H1 (cell line): ENCODE measurements around the gene MXD3. TPM values are rescaled to one million over a fixed set of nuclear protein-coding genes. Genes with fewer than 3 reads are reported as not detected.

ENCODE experiments used
- BCL11A ChIP-seq, 2 experiments: IDR thresholded peaks; one replicate each; pipeline ENCODE4 v1.6.1; 2011; ENCODE audit warnings: low read depth in 2 of 2, low read length in 2 of 2, mild to moderate bottlenecking in 2 of 2
- BRCA1 ChIP-seq: IDR thresholded peaks from 2 replicates; pipeline ENCODE4 v1.6.1; 2012; ENCODE audit warnings: low read depth, low read length, improper control_type of control experiment
- CBX5 ChIP-seq: fragments of 300-800, 300-1000 bp; sonication (generic); IDR thresholded peaks from 2 replicates; pipeline ENCODE4 v1.7.1; 2016; ENCODE audit warnings: antibody characterized with exemption, low read length, low read depth
- CBX8 ChIP-seq: fragments of 300-800, 300-1000 bp; sonication (generic); IDR thresholded peaks from 2 replicates; pipeline ENCODE4 v1.7.1; 2016; ENCODE audit warnings: low read depth, low read length, borderline replicate concordance
- CHD1 ChIP-seq: IDR thresholded peaks from 2 replicates; pipeline ENCODE4 v1.6.1; 2012; ENCODE audit warnings: low read depth, low read length, improper control_type of control experiment
- CTBP2 ChIP-seq: IDR thresholded peaks from 2 replicates; pipeline ENCODE4 v1.7.0; 2011; ENCODE audit warnings: borderline replicate concordance, mild to moderate bottlenecking, moderate library complexity, mixed read lengths, low read length; ENCODE audit not compliant: insufficient read depth, insufficient read length
- EGR1 ChIP-seq: IDR thresholded peaks from 2 replicates; pipeline ENCODE4 v1.6.1; 2011; ENCODE audit warnings: low read depth, low read length, borderline replicate concordance
- EP300 ChIP-seq, 2 experiments: IDR thresholded peaks; 1 replicate in 1 of 2; 2 replicates in 1 of 2; pipeline ENCODE4 v1.6.1; 2011 to 2012; ENCODE audit warnings: low read depth in 2 of 2, low read length in 2 of 2, mild to moderate bottlenecking in 2 of 2, borderline replicate concordance in 1 of 2, inconsistent platforms in 1 of 2, moderate library complexity in 1 of 2
- HDAC2 ChIP-seq, 2 experiments: fragments of 300-600 bp in 1 of 2; sonication (generic) in 1 of 2; IDR thresholded peaks; 2 replicates each; pipeline ENCODE4 v1.6.1; 2011 to 2012; ENCODE audit warnings: low read depth in 2 of 2, low read length in 2 of 2, mild to moderate bottlenecking in 2 of 2, moderate library complexity in 2 of 2, borderline replicate concordance in 1 of 2, inconsistent platforms in 1 of 2
- HDAC6 ChIP-seq: IDR thresholded peaks from one replicate; pipeline ENCODE4 v1.7.1; 2012; ENCODE audit warnings: low read depth, mild to moderate bottlenecking, inconsistent platforms, low read length, moderate library complexity
- JUN ChIP-seq: IDR thresholded peaks from 2 replicates; pipeline ENCODE4 v1.6.1; 2011; ENCODE audit warnings: low read depth, mild to moderate bottlenecking, improper control_type of control experiment, low read length
- KDM1A ChIP-seq: fragments of 200-600, 300-600 bp; sonication (generic); IDR thresholded peaks from 2 replicates; pipeline ENCODE4 v1.7.1; 2016; ENCODE audit warnings: mild to moderate bottlenecking, low read length, borderline replicate concordance
- PHF8 ChIP-seq: fragments of 200-600 bp; sonication (generic); conservative IDR thresholded peaks from 2 replicates; pipeline ENCODE4 v1.7.1; 2012; ENCODE audit warnings: low read depth, mild to moderate bottlenecking, inconsistent platforms, low read length, moderate library complexity
- POLR2AphosphoS5 ChIP-seq: IDR thresholded peaks from 2 replicates; pipeline ENCODE4 v1.6.1; 2011; ENCODE audit warnings: low read depth, low read length
- RAD21 ChIP-seq, 2 experiments: IDR thresholded peaks in 1 of 2; conservative IDR thresholded peaks in 1 of 2; 2 replicates each; pipeline ENCODE4 v1.6.1; 2011; ENCODE audit warnings: low read depth in 2 of 2, low read length in 2 of 2, improper control_type of control experiment in 1 of 2, inconsistent platforms in 1 of 2, mild to moderate bottlenecking in 1 of 2, moderate library complexity in 1 of 2
- SAP30 ChIP-seq: fragments of 300-600 bp; sonication (generic); IDR thresholded peaks from 2 replicates; pipeline ENCODE4 v1.7.1; 2012; ENCODE audit warnings: low read length, moderate library complexity, mild to moderate bottlenecking, inconsistent platforms; ENCODE audit not compliant: insufficient read depth, insufficient replicate concordance
- SIX5 ChIP-seq: IDR thresholded peaks from 2 replicates; pipeline ENCODE4 v1.6.1; 2011; ENCODE audit warnings: mild to moderate bottlenecking, low read depth, low read length
- SP1 ChIP-seq: IDR thresholded peaks from 2 replicates; pipeline ENCODE4 v1.6.1; 2011; ENCODE audit warnings: low read depth, low read length
- TAF7 ChIP-seq: optimal IDR thresholded peaks from 2 replicates; pipeline ENCODE3; 2011; ENCODE audit warnings: low read depth, mild to moderate bottlenecking, inconsistent platforms, low read length, moderate library complexity, borderline replicate concordance
- TCF12 ChIP-seq: IDR thresholded peaks from 2 replicates; pipeline ENCODE4 v1.6.1; 2011; ENCODE audit warnings: low read depth, mild to moderate bottlenecking, low read length
- polyA plus RNA-seq, 7 experiments: library from polyadenylated mRNA; depleted of rRNA in 3 of 7; stranded (reverse) in 5 of 7; unstranded in 2 of 7; fragments of >200 nt in 5 of 7; fragments of 200-250 nt in 2 of 7; gene quantifications; 1 replicate in 5 of 7; 2 replicates in 1 of 7; 4 replicates in 1 of 7; pipeline versions ENCODE4 v1.2.1 to v1.2.3, GENCODE V29; 2011 to 2013; ENCODE audit warnings: missing spikeins in 2 of 7, mixed read lengths in 2 of 7
- total RNA-seq: library from RNA; stranded (reverse); fragmentation: NEBNext Ultra II Directional; extraction: Animal tissue kit (Norgen Biotek cat#: 25700); gene quantifications from 2 replicates; pipeline ENCODE4 v1.2.1, GENCODE V29; 2021
- TF ChIP-seq, protein P1 (sequence below): IDR thresholded peaks from 2 replicates; pipeline ENCODE4 v1.6.1; 2011; ENCODE audit warnings: low read length, improper control_type of control experiment

Gene MXD3
- total and polyA plus RNA-seq, 2 of the 8 experiments (the other 6 are each of a cell fraction or from before 2014, with no cell fraction given) = 6.5 to 7.7 TPM

DNA sequence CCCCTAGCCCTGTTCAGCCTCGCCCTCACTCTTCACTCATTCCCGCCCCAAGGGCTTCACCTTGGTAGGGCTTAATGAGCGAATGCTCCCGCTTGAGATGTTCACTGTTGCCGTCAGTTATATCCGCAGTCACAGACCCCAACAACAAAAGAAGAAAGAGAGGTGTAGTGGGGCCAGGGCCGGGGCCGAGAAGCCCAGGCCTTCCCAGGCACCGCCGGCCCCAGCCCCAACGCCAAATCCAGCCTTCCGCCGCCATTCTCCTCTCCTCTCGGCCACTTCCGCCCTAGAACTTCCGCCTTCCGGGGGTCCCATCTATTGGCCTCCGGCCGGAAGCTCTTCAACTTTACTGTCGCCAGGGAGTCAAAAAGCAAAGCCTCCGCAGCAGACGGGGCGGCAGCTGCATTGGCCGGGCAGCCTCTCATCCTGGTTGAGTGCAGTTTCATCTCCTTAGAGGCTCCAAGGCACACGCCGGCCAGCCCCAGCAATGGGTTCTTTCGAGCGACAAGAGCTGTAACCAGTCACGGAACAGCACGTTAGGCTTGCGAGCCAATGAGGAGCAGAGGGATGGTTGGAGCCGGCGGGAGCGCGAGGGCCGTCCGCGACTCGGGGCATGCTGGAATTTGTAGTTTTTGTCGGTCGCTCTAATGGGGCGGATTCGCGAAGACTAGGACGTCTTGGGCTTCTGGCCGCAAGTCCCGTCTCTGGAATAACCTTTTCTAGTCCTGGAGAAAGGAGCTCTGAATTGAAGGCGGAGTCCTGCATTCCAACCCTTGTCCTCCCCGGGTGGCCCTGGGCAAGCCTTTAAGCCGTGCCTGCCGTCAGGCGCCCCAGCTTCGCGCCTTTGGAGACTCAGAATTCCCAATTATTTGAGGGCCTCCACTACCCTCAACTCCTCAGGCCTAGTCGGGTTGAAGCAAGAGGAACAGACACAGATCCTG is 40.0 kb upstream of the MXD3 start, which contains the start of gene LMAN2 (continued):
- TF ChIP-seq HDAC2 (IDR thresholded peaks at IDR 0.05; ENCODE audit: borderline replicate concordance in 1 of 2, low read depth in 2 of 2, low read length in 2 of 2) = peak; percentile 12 to 83; a peak in 1 of 4 replicates
- 0 out of 2 replicates have a peak, but pooled peaks have one; percentile 33 for TF ChIP-seq POLR2AphosphoS5
- TF ChIP-seq TAF7 = no peak
- TF ChIP-seq BRCA1 = no peak
- no peak for TF ChIP-seq JUN
- no peak for TF ChIP-seq EP300 (IDR thresholded peaks at IDR 0.05; ENCODE audit: borderline replicate concordance in 1 of 2, low read depth in 2 of 2, low read length in 2 of 2)
- no peak for TF ChIP-seq CTBP2
- peak; percentile 84 for TF ChIP-seq PHF8
- no peak for TF ChIP-seq CHD1
- TF ChIP-seq CBX5 = no peak
- peak; percentile 19 for TF ChIP-seq SAP30
- TF ChIP-seq, protein P1, sequence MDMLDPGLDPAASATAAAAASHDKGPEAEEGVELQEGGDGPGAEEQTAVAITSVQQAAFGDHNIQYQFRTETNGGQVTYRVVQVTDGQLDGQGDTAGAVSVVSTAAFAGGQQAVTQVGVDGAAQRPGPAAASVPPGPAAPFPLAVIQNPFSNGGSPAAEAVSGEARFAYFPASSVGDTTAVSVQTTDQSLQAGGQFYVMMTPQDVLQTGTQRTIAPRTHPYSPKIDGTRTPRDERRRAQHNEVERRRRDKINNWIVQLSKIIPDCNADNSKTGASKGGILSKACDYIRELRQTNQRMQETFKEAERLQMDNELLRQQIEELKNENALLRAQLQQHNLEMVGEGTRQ = no peak
- peak; percentile 96 for TF ChIP-seq SP1
- TF ChIP-seq BCL11A (IDR thresholded peaks at IDR 0.05; ENCODE audit: low read depth in 2 of 2, low read length in 2 of 2) = no peak
- no peak for TF ChIP-seq EGR1
- no peak for TF ChIP-seq HDAC6
- no peak for TF ChIP-seq RAD21 (IDR thresholded peaks at IDR 0.05 in 1 of 2, conservative IDR thresholded peaks at IDR 0.05 in 1 of 2; ENCODE audit: low read depth in 2 of 2, low read length in 2 of 2)
- TF ChIP-seq CBX8 = no peak
- TF ChIP-seq SIX5 = peak; percentile 77
- TF ChIP-seq TCF12 = no peak
- no peak for TF ChIP-seq KDM1A
